Spleen (tissue), 11 donors: ENCODE data around the gene OGFR. TPM values are rescaled to one million over a fixed set of nuclear protein-coding genes. Genes with fewer than 3 reads are reported as not detected.

Experiments used
- DNase-seq: peaks from one replicate; pipeline ENCODE4 v3.0.0-alpha.2; 2020
- H3K27ac ChIP-seq, 8 donors: fragments of 200-600 bp; sonication (generic) in 7 of 8; 1 replicate in 4 of 8; 2 replicates in 4 of 8; pipeline versions ENCODE4 v1.5.0 to v1.8.0; 2016 to 2021; ENCODE audit warnings: inconsistent platforms in 4 of 8, mild to moderate bottlenecking in 4 of 8, moderate library complexity in 1 of 8
- H3K27me3 ChIP-seq, 7 donors: fragments of 200-600 bp; sonication (generic) in 6 of 7; replicated peaks in 1 of 7; 1 replicate in 4 of 7; 2 replicates in 3 of 7; pipeline versions ENCODE4 v1.5.0 to v1.8.0; 2016 to 2021; ENCODE audit warnings: inconsistent platforms in 3 of 7, mild to moderate bottlenecking in 1 of 7
- H3K36me3 ChIP-seq, 6 donors: fragments of 200-600 bp; sonication (generic) in 5 of 6; 1 replicate in 4 of 6; 2 replicates in 2 of 6; pipeline versions ENCODE4 v1.5.0 to v1.8.0; 2016 to 2021; ENCODE audit warnings: inconsistent platforms in 2 of 6
- H3K4me1 ChIP-seq, 6 donors: fragments of 200-600 bp; sonication (generic) in 5 of 6; 1 replicate in 3 of 6; 2 replicates in 3 of 6; pipeline versions ENCODE4 v1.5.0 to v1.8.0; 2016 to 2021; ENCODE audit warnings: inconsistent platforms in 3 of 6
- H3K4me3 ChIP-seq, 8 donors: fragments of 200-600 bp; sonication (generic) in 7 of 8; 1 replicate in 4 of 8; 2 replicates in 4 of 8; pipeline versions ENCODE4 v1.5.0 to v1.8.0; 2016 to 2021; ENCODE audit warnings: inconsistent platforms in 4 of 8, mild to moderate bottlenecking in 4 of 8, moderate library complexity in 2 of 8
- H3K9me3 ChIP-seq, 8 donors: fragments of 200-600 bp; sonication (generic) in 7 of 8; 1 replicate in 4 of 8; 2 replicates in 4 of 8; pipeline versions ENCODE4 v1.5.0 to v1.8.0; 2016 to 2021; ENCODE audit warnings: inconsistent platforms in 4 of 8
- CTCF ChIP-seq, 11 experiments: fragments of 200-600 bp in 7 of 11; fragments of 450-650 bp in 4 of 11; sonication (generic) in 4 of 11; IDR thresholded peaks in 8 of 11; conservative IDR thresholded peaks in 3 of 11; 1 replicate in 7 of 11; 2 replicates in 4 of 11; pipeline versions ENCODE4 v1.4.0 to v1.8.0; 2016 to 2021; ENCODE audit warnings: antibody characterized with exemption in 11 of 11, inconsistent platforms in 4 of 11, mild to moderate bottlenecking in 1 of 11
- POLR2A ChIP-seq, 3 donors: fragments of 450-650 bp; IDR thresholded peaks; one replicate each; pipeline ENCODE4 v1.5.1; 2017; ENCODE audit warnings: antibody characterized with exemption in 3 of 3, mild to moderate bottlenecking in 1 of 3
- POLR2AphosphoS5 ChIP-seq, 3 donors: sonication (generic); formaldehyde crosslinking; IDR thresholded peaks; one replicate each; pipeline ENCODE4 v1.5.1; 2017; ENCODE audit warnings: antibody characterized with exemption in 3 of 3
- WGBS, 5 donors: extraction: QIAGEN DNeasy Blood & Tissue Kit in 3 of 5; methylation state at CpG; one replicate each; pipeline versions ENCODE4 v1.1.5 to v1.1.7; 2013 to 2018; 5-methylcytosine and 5-hydroxymethylcytosine counted together
- intact Hi-C: fragments of 100-400 bp; cut with DNase I; formaldehyde crosslinking; loops from one replicate; pipeline ENCODE4 v1.15.0; 2023; ENCODE audit warnings: low total_unique reads
- polyA plus RNA-seq, 3 donors: library from polyadenylated mRNA; stranded (reverse); fragments of 200-250 nt; gene quantifications; one replicate each; pipeline ENCODE4 v1.2.1, GENCODE V29; 2013
- total RNA-seq, 7 donors: library from RNA; depleted of rRNA in 3 of 7; stranded (reverse); fragments of >200 nt in 3 of 7; fragmentation: NEBNext Ultra II Directional in 4 of 7; extraction: Animal tissue kit (Norgen Biotek cat#: 25700) in 4 of 7; gene quantifications; one replicate each; pipeline versions ENCODE4 v1.1.0 to v1.2.1, GENCODE V29; 2016 to 2021
- donor health status: healthy with polysubstance abuse.
- donor health status: DM: no; HTN: no; CAD: no; lungs with moderate emphysema.
- donor health status: DM: no; HTN: no; CAD: no.
- donor health status: Bipolar disorder and iron deficiency.
- donor health status: healthy.
- donor health status: DM: no; HTN: no; CAD: no.
- donor health status: DM: yes; HTN: yes; CAD: no.

The OGFR gene
- total and polyA plus RNA-seq, 10 donors = 46.0 to 127 (median 78.2) TPM

GRCh38 chr20:62778601-62779416 is 25.8 kb upstream of the OGFR start:
- Histone ChIP-seq H3K4me1 (peaks cover 8 to 50% (median 31%) of the 10 kb centered on the region in 6 donors), H3K36me3 (no peaks in the 10 kb centered on the region), H3K4me3 (no peak overlapping the region), H3K27me3 (no peaks in the 10 kb centered on the region), H3K27ac (no peak overlapping the region), H3K9me3 (no peaks in the 10 kb centered on the region)
- intact Hi-C loops = no loop called here
- no peak for DNase-seq
- no peak for TF ChIP-seq CTCF (IDR thresholded peaks at IDR 0.05 in 8 of 11, conservative IDR thresholded peaks at IDR 0.05 in 3 of 11)
- TF ChIP-seq POLR2AphosphoS5 (IDR thresholded peaks at IDR 0.05) = no peak
- TF ChIP-seq POLR2A (IDR thresholded peaks at IDR 0.05) = no peak
- WGBS, 5 donors = 80 to 90% (median 85%) methylated on average over 17 to 24 of the region's 24 CpGs

- peaks cover 8 to 45% (median 30%) of the 10 kb centered on the region in 6 donors for H3K4me1 ChIP-seq
- intact Hi-C loops = no loop called here
- 88 to 93% (median 91%) methylated on average over 7 of the region's 7 CpGs for WGBS, 5 donors
These were observed 25.3 kb upstream of the OGFR start for GRCh38 chr20:62779417-62779685.

GRCh38 chr20:62780204-62780603 is 24.4 kb upstream of the OGFR start:
- H3K9me3 ChIP-seq = no peaks in the 10 kb centered on the region
- peaks cover 8 to 36% (median 24%) of the 10 kb centered on the region in 6 donors for H3K4me1 ChIP-seq
- no peaks in the 10 kb centered on the region for H3K36me3 ChIP-seq
- intact Hi-C loops = no loop called here
- no peak overlapping the region for H3K27ac ChIP-seq
- TF ChIP-seq POLR2AphosphoS5 (IDR thresholded peaks at IDR 0.05) (no peak), CTCF (IDR thresholded peaks at IDR 0.05 in 8 of 11, conservative IDR thresholded peaks at IDR 0.05 in 3 of 11) (no peak), POLR2A (IDR thresholded peaks at IDR 0.05) (no peak)
- H3K27me3 ChIP-seq = no peaks in the 10 kb centered on the region
- WGBS, 5 donors = 75 to 86% (median 80%) methylated on average over 16 to 20 of the region's 20 CpGs
- DNase-seq = no peak
- no peak overlapping the region for H3K4me3 ChIP-seq

More at GRCh38 chr20:62779417-62779685, 25.3 kb upstream of the OGFR start:
- TF ChIP-seq POLR2AphosphoS5 (IDR thresholded peaks at IDR 0.05) = no peak
- no peak for TF ChIP-seq CTCF (IDR thresholded peaks at IDR 0.05 in 8 of 11, conservative IDR thresholded peaks at IDR 0.05 in 3 of 11)
- no peak for TF ChIP-seq POLR2A (IDR thresholded peaks at IDR 0.05)
- no peak for DNase-seq
- Histone ChIP-seq H3K27me3 (no peaks in the 10 kb centered on the region), H3K27ac (no peak overlapping the region), H3K36me3 (no peaks in the 10 kb centered on the region), H3K9me3 (no peaks in the 10 kb centered on the region), H3K4me3 (no peak overlapping the region)

GRCh38 chr20:62780696-62781095 is 23.9 kb upstream of the OGFR start:
- H3K36me3 ChIP-seq = no peaks in the 10 kb centered on the region
- intact Hi-C loops = no loop called here
- H3K4me3 ChIP-seq = no peak overlapping the region
- no peak overlapping the region for H3K27ac ChIP-seq
- DNase-seq = no peak
- WGBS, 5 donors = 84 to 91% (median 90%) methylated on average over 17 of the region's 17 CpGs
- no peak for TF ChIP-seq POLR2A (IDR thresholded peaks at IDR 0.05)
- TF ChIP-seq CTCF (IDR thresholded peaks at IDR 0.05 in 8 of 11, conservative IDR thresholded peaks at IDR 0.05 in 3 of 11) = no peak
- no peaks in the 10 kb centered on the region for H3K27me3 ChIP-seq
- H3K4me1 ChIP-seq = peaks cover 8 to 31% (median 20%) of the 10 kb centered on the region in 6 donors
- H3K9me3 ChIP-seq = no peaks in the 10 kb centered on the region
